Measurements from ENCODE around the gene PLXNA1.

Gene PLXNA1

DNA sequence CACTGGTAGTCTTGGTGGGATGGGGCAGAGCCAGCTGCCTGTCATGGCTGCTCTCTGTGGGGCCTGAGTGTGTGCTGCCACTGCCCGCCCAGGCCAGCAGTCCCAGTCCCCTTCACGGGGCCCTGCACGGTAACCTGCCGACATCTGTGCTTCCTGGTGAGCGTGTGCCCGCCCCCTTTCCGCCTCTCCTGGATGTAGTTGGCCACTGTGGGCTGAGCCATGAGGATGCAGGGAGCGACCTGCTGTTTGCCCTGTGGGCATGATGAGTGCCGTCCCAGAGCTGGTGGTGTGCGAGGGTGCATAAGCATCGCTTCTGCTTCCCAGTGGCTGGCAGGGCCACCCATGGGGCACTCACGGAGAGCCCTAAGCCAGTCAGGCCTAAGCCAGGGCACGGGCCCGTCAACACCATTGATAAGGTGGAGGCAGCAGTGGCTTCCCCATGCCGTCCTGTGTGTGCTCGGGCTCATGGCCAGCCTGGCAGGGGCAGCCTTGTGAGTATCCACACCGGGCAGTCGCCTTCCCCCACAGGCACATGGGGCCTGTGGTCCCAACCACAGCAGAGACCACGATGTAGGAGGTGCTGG lies 14.6 kb downstream of the PLXNA1 start:
- H3K4me3 ChIP-seq (ENCODE audit: low read depth, low read length): no peak overlapping the region
- TF ChIP-seq, protein P1, sequence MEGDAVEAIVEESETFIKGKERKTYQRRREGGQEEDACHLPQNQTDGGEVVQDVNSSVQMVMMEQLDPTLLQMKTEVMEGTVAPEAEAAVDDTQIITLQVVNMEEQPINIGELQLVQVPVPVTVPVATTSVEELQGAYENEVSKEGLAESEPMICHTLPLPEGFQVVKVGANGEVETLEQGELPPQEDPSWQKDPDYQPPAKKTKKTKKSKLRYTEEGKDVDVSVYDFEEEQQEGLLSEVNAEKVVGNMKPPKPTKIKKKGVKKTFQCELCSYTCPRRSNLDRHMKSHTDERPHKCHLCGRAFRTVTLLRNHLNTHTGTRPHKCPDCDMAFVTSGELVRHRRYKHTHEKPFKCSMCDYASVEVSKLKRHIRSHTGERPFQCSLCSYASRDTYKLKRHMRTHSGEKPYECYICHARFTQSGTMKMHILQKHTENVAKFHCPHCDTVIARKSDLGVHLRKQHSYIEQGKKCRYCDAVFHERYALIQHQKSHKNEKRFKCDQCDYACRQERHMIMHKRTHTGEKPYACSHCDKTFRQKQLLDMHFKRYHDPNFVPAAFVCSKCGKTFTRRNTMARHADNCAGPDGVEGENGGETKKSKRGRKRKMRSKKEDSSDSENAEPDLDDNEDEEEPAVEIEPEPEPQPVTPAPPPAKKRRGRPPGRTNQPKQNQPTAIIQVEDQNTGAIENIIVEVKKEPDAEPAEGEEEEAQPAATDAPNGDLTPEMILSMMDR (IDR thresholded peaks at IDR 0.05; ENCODE audit: borderline replicate concordance, insufficient read depth, low read depth, low read length): no peak

DNA sequence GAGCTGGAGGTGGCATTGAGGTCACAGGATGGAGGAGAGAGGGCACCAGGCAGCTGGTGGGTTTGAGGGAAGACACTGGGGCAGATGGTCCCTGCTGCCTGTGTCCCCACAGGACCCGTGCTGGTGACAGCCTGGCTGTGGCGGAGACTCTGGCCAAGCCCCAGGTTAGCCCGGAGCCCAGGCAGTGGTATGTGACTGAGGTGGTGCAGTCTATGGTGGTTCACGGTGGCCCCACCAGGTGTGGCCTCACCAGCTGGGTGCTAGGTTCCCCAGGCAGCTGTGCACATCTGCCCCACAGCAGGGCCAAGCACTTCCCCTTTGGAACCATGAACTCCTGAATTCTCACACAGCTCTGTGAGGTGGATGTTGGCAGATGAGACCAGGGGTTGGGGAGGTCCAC lies 15.4 kb downstream of the PLXNA1 start:
- H3K4me3 ChIP-seq (ENCODE audit: low read depth, low read length): no peak overlapping the region
- TF ChIP-seq, protein P1 (IDR thresholded peaks at IDR 0.05; ENCODE audit: borderline replicate concordance, insufficient read depth, low read depth, low read length): no peak

DNA sequence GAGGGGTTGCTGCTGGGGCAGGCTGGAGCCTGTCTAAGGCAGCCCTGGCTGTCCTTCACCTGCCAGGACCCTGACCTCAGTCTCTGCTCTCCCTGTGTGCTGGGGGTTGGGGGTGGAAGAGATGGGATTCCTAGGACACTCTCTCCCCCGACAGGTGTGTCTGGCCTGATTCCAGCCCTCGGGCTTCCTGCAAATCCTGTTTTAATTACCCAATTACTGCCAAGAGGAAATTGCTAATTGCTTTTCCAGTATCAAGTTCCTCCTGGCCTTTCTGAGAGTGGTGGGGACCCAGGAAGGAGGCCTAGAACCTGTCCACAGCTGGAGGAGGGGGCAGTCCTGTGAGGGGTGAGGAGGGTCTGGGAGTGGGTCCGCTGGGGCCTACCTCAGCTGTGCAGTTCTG lies 15.8 kb downstream of the PLXNA1 start:
- TF ChIP-seq, protein P1 (IDR thresholded peaks at IDR 0.05; ENCODE audit: borderline replicate concordance, insufficient read depth, low read depth, low read length): no peak
- no peak overlapping the region for H3K4me3 ChIP-seq (ENCODE audit: low read depth, low read length)

DNA sequence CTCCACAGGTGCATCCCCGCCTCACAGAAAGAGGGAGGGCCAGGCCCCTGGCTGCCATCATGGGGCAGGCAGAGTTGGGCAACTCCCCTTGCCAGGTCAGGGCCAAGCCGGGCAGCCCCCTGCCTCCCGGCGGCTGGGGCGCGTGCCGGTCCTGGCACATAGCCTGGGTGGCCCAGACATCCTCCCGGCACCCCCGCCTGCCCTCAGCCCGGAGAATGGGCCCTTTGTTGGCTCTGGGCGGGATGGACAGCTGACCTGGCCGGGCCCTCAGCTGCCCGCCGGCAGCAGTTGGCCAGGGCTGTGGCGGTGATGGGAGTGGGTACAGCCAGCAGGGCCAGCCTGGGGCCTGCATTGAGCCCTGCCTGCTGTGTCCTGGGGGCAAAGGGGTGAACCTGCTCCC lies 16.5 kb downstream of the PLXNA1 start:
- TF ChIP-seq, protein P1 (IDR thresholded peaks at IDR 0.05; ENCODE audit: borderline replicate concordance, insufficient read depth, low read depth, low read length): no peak
- no peak overlapping the region for H3K4me3 ChIP-seq (ENCODE audit: low read depth, low read length)

DNA sequence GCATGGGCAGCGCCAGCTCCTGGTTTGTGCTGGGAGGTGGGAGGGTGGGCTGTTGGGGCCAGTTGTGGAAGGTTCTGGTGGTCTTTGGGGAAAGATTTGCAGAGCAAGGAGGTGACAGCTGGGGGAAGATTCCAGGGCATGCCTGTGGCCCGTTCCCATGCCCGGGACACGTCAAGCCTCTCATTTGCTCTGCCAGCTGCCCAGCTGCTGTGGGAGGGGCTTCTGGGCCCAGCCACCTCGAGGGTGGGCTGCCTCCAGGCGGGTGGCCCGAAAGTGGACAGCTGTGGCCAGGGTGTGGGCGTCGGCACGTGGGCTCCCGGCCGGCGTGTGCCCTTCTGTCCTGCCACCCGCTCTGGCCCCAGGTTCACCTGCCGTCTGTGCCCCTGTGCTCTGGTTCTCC lies 17.2 kb downstream of the PLXNA1 start:
- TF ChIP-seq, protein P1 (IDR thresholded peaks at IDR 0.05; ENCODE audit: borderline replicate concordance, insufficient read depth, low read depth, low read length): no peak
- no peak overlapping the region for H3K4me3 ChIP-seq (ENCODE audit: low read depth, low read length)

DNA sequence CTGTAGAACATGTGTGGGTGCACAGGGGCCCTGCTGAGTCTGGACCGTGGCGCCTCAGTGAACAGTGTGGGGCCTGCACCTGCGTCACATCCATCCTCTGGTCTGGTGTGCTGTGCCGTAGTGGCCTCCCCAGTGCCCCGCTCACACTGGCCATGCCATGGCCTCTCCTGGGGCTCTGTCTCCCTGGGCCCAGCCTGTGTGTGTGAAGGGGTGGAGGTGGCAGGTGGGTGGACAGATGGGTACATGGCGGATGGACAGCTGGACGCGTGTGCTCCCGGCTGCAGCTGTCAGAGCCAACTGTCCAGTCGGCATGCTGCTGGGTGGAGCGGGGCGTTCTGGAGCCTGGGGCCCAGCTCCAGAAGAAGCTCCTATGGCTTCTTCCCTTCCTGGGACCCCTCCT lies 17.8 kb downstream of the PLXNA1 start:
- H3K4me3 ChIP-seq (ENCODE audit: low read depth, low read length): no peak overlapping the region
- TF ChIP-seq, protein P1 (IDR thresholded peaks at IDR 0.05; ENCODE audit: borderline replicate concordance, insufficient read depth, low read depth, low read length): no peak

DNA sequence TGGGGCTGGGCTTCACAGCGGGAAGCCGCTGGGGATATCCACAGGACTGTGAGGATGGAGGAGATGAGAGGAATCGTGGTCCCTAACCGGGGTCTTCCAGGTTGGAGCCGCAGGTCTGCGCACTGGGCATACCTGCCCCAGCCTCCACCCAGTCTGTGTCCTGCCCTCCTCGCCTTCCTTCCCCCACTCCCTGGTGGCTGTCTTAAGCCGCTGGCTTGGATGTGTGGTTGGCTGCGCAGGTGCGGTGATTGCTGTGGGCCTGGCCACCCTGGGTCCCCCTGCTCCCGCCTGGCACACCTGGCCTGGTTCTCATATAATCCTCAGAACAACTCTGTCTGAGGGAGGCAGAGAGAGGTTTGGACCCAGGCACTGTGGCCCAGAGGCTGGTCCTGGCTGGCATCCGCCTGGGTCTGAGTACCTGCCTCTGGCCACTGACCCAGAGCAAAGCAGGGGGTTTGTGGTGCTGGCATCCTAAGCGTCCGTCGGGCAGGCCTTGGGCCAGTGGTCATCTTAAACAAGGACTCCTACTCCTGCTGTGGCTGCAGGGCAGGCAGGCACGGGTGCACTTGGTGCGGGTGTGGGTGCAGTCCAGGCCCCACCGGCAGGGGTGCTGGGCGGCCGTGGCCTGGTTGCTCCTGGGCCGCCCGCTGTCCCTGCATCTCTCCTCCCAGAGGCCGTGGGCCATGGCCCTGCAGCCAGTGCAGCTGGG lies 18.7 kb downstream of the PLXNA1 start:
- H3K4me3 ChIP-seq (ENCODE audit: low read depth, low read length): no peak overlapping the region
- TF ChIP-seq, protein P1 (IDR thresholded peaks at IDR 0.05; ENCODE audit: borderline replicate concordance, insufficient read depth, low read depth, low read length): no peak
